Measurements from ENCODE around the gene PAXIP1. TPM values are rescaled to one million over a fixed set of nuclear protein-coding genes. Genes with fewer than 3 reads are reported as not detected.

The PAXIP1 gene
- total RNA-seq, 4 donors from 2014 or later = 13.5 to 29.6 (median 19.4) TPM

- H3K4me3 ChIP-seq = no peak overlapping the region
- H3K27me3 ChIP-seq = no peaks in the 10 kb centered on the region
- H3K9me3 ChIP-seq = no peaks in the 10 kb centered on the region
- peaks cover 44% of the 10 kb centered on the region for H3K36me3 ChIP-seq
- TF ChIP-seq POLR2AphosphoS5 (IDR thresholded peaks at IDR 0.05) = no peak
- TF ChIP-seq EP300 (IDR thresholded peaks at IDR 0.05) = no peak
- TF ChIP-seq POLR2A (IDR thresholded peaks at IDR 0.05) = no peak
- TF ChIP-seq CTCF (IDR thresholded peaks at IDR 0.05) = no peak
- no peaks in the 10 kb centered on the region for H3K4me1 ChIP-seq
- 86% methylated on average over 7 of the region's 7 CpGs for WGBS
- H3K27ac ChIP-seq = no peak overlapping the region
- DNase-seq (ENCODE audit: low spot score in 2 of 2) = no peak
Observed at GRCh38 chr7:154975984-154976383, 26.9 kb downstream of the PAXIP1 start.

GRCh38 chr7:154973381-154973780, 29.5 kb downstream of the PAXIP1 start:
- Histone ChIP-seq H3K4me3 (no peak overlapping the region), H3K9me3 (no peaks in the 10 kb centered on the region), H3K27ac (no peak overlapping the region), H3K27me3 (no peaks in the 10 kb centered on the region), H3K36me3 (peaks cover 53% of the 10 kb centered on the region), H3K4me1 (no peaks in the 10 kb centered on the region)
- no peak for DNase-seq (ENCODE audit: low spot score in 2 of 2)
- TF ChIP-seq EP300 (IDR thresholded peaks at IDR 0.05) (no peak), POLR2A (IDR thresholded peaks at IDR 0.05) (no peak), CTCF (IDR thresholded peaks at IDR 0.05) (no peak), POLR2AphosphoS5 (IDR thresholded peaks at IDR 0.05) (no peak)
- WGBS = 96% methylated on average over 7 of the region's 7 CpGs

- Histone ChIP-seq H3K4me1 (no peaks in the 10 kb centered on the region), H3K27ac (no peak overlapping the region), H3K27me3 (no peaks in the 10 kb centered on the region), H3K36me3 (peaks cover 75% of the 10 kb centered on the region), H3K4me3 (no peak overlapping the region), H3K9me3 (no peaks in the 10 kb centered on the region)
- DNase-seq (ENCODE audit: low spot score in 2 of 2) = no peak
- TF ChIP-seq CTCF (IDR thresholded peaks at IDR 0.05) (no peak), POLR2A (IDR thresholded peaks at IDR 0.05) (no peak), POLR2AphosphoS5 (IDR thresholded peaks at IDR 0.05) (no peak), EP300 (IDR thresholded peaks at IDR 0.05) (no peak)
- WGBS = 88% methylated on average over 5 of the region's 11 CpGs
Observed at GRCh38 chr7:154968336-154969001, 34.5 kb downstream of the PAXIP1 start.

DNA sequence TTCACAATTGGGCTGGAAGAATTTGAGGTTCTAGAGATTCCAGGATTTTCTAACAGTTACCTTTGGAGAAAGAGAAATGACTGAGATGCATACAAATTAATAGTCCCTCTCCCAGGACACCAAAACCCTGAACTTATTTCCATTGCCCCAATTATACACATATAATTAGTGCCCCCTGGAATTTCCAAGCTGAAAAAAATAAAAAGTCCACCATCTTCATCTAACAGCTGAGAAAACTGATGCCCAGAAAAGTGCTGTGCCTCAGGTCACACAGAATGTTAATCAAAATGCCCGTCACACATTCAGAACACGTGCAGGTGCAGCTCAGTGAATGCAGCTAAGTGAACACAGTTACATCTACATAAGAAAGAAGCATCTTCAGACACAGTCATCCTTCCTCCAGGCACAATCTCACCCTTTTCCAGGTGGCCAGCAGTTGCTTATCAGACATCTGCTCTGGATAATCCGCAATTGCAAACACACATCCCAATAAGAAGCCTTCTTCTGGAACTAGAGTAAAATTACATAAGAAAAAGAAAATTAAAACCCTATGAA, 35.4 kb downstream of the PAXIP1 start:
- no peak overlapping the region for H3K4me3 ChIP-seq
- no peak overlapping the region for H3K27ac ChIP-seq
- no peak for DNase-seq (ENCODE audit: low spot score in 2 of 2)
- H3K27me3 ChIP-seq = no peaks in the 10 kb centered on the region
- no peaks in the 10 kb centered on the region for H3K9me3 ChIP-seq
- 86% methylated on average over 3 of the region's 3 CpGs for whole genome bisulfite sequencing
- no peak for TF ChIP-seq CTCF (IDR thresholded peaks at IDR 0.05)
- no peak for TF ChIP-seq EP300 (IDR thresholded peaks at IDR 0.05)
- TF ChIP-seq POLR2AphosphoS5 (IDR thresholded peaks at IDR 0.05) = no peak
- no peak for TF ChIP-seq POLR2A (IDR thresholded peaks at IDR 0.05)
- H3K4me1 ChIP-seq = no peaks in the 10 kb centered on the region
- peaks cover 76% of the 10 kb centered on the region for H3K36me3 ChIP-seq

DNA sequence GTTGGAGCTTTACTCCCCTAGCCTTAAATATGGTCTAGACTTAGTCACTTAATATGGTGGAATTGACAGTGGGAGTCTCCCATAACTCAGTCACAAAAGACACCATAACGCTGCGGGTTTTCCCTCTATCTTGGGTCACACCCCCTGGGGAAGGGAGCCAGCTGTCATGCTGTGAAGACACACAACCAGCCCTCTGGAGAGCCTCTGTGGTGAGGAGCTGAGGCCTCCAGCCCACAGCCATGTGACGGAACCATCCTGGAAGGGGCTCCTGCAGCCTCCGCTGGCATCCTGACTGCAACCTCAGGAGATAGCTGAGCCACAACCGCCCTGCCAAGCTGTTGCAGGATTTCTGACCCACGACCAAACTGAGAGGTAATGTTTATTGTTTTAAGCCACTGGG, 37.9 kb downstream of the PAXIP1 start:
- no peaks in the 10 kb centered on the region for H3K27me3 ChIP-seq
- H3K4me1 ChIP-seq = no peaks in the 10 kb centered on the region
- H3K36me3 ChIP-seq = peaks cover 87% of the 10 kb centered on the region
- H3K9me3 ChIP-seq = no peaks in the 10 kb centered on the region
- DNase-seq (ENCODE audit: low spot score in 2 of 2) = no peak
- H3K4me3 ChIP-seq = no peak overlapping the region
- 93% methylated on average over 6 of the region's 6 CpGs for WGBS
- TF ChIP-seq EP300 (IDR thresholded peaks at IDR 0.05) (no peak), POLR2AphosphoS5 (IDR thresholded peaks at IDR 0.05) (no peak), CTCF (IDR thresholded peaks at IDR 0.05) (no peak), POLR2A (IDR thresholded peaks at IDR 0.05) (no peak)
- H3K27ac ChIP-seq = no peak overlapping the region

All from suprapubic skin (tissue), 4 donors.